ENCODE measurements around the gene ALOXE3.
A peak's percentile ranks its signal among the peaks of the same experiment; 100 is the strongest.

Gene ALOXE3

GRCh38 chr17:8153957-8154607 is 35.8 kb upstream of the ALOXE3 start:
- peak; percentile 85 for DNase-seq

- DNase-seq, result no peak
Measured at GRCh38 chr17:8153525-8153956, 35.2 kb upstream of the ALOXE3 start.

GRCh38 chr17:8153031-8153451 is 34.7 kb upstream of the ALOXE3 start:
- DNase-seq, result no peak

GRCh38 chr17:8152112-8152775 is 33.9 kb upstream of the ALOXE3 start, which contains the start of gene PER1:
PER1 (minus strand) TSS chr17:8152404; CDS start chr17:8150706, 1,698 bp downstream.
- no peak for DNase-seq

- DNase-seq, result no peak
Measured at GRCh38 chr17:8151641-8152111, 33.4 kb upstream of the ALOXE3 start.

- no peak for DNase-seq
Measured at GRCh38 chr17:8151120-8151640, 32.9 kb upstream of the ALOXE3 start.

- no peak for DNase-seq
Measured at GRCh38 chr17:8150194-8151119, 32.1 kb upstream of the ALOXE3 start.

GRCh38 chr17:8149419-8150193 is 31.3 kb upstream of the ALOXE3 start:
- DNase-seq, result no peak

- DNase-seq, result no peak
Measured at GRCh38 chr17:8148560-8148959, 30.2 kb upstream of the ALOXE3 start.

- no peak for DNase-seq
Measured at GRCh38 chr17:8147805-8148404, 29.6 kb upstream of the ALOXE3 start.

- no peak for DNase-seq
Measured at GRCh38 chr17:8147141-8147804, 29.0 kb upstream of the ALOXE3 start.

GRCh38 chr17:8146381-8147140 is 28.2 kb upstream of the ALOXE3 start:
- DNase-seq, result no peak

GRCh38 chr17:8145811-8146210 is 27.5 kb upstream of the ALOXE3 start:
- no peak for DNase-seq

- no peak for DNase-seq
Measured at GRCh38 chr17:8144401-8145231, 26.3 kb upstream of the ALOXE3 start.

GRCh38 chr17:8143581-8144400 is 25.5 kb upstream of the ALOXE3 start:
- DNase-seq, result no peak

GRCh38 chr17:8142887-8143580 is 24.7 kb upstream of the ALOXE3 start:
- no peak for DNase-seq

- no peak for DNase-seq
Measured at GRCh38 chr17:8142158-8142886, 24.0 kb upstream of the ALOXE3 start.

Measured in DMS 273 treated with DMSO at 0.1 percent for 48 hours (cell line).